Stimulated activated CD4-positive, alpha-beta T cell treated with anti-CD3 and anti-CD28 coated beads, Interleukin-15, amount 100 ng/mL, for 24 hours (primary cell): ENCODE measurements around the gene ORM1.

Experiments used
- DNase-seq: peaks from one replicate; pipeline ENCODE4 v3.0.0-alpha.2; 2020

ORM1 gene

DNA sequence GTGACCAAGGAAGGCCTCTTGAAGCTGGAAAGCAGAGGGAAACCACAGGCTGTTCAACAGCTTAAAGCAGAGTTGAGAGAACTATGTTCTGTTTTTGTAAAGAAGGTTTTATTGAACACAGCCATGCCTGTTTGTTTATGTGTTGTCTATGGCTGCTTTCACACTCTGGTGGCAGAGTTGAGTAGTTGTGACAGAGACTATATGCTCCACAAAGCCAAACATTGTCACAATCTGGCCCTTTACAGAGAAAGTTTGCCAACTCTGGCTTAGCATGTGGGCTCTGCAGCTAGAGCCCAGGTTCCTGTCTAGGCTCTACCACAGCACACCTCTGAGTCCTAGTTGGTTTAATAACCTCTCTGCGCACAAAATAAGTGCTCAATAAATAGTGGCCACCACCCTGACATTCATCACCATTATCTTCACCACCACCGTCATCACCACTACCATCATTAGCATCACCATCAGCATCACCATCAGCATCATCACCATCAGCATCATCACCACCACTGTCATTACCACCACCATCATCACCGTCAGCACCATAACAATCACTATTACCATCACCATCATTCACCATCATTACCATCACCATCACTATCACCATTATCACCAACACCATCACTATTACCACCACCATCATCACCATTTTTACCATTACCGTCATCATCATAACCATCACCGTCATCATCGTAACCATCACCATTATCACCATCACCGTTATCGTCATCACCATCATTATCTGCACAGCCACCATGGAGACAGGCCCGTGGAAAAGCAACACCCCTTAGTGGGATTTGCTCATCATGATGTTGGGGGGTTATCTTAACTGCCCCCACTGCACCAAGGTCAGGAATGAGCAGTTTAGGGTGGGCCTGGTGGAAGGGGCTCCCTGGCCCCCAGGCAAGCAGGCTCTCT lies 46.6 kb downstream of the ORM1 start:
- no peak for DNase-seq

DNA sequence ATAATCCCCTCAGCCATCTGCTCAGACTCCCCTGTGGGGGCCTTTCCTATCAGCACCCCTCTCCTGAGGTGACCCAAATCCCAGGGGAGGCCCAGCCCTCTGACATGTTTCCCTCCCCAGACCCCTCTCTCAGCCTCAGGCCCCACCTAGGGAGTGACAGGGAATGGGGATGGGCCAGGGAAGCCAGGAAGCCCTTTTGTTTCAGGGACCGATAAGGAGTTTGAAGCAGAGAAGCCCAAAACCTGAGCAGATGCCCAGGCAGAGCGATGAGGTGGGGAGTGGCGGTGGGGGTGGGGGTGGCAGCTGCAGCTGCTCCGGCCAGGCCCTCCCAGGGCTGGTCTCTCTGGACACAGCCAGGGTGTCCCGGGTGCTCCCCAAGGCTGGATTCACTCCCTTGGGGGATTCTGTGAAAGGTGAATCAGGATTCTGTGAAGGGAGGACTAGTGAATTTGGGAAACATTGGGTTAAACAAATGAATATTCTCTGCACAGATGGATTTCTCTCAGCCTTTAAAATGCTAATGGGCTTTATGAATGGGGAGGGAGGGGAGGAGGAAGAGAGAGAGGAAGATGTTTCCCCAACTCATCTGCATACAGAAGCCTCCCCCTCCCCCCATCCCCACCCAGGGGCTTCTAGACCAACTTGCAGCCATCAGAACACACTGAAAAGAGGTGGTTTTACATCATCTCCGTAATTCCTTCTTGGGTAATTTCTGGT lies 47.5 kb downstream of the ORM1 start:
- no peak for DNase-seq

DNA sequence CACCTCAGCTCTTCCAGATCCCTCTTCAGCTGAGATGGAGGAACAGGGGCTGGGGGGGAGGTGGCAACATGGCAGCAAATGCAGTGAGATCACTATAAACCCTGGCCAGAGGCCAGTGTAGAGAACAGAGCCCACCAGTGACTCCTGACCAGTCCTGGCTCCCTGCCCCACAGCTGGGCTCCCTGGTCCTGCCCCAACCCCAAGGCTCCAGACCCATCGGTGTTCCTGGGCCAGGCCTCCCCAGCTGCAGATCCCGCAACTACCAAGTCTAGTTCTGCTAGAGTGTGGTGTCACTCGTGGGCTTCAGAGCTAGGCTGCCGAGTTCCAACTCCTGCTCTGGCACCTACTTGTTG lies 48.0 kb downstream of the ORM1 start:
- no peak for DNase-seq

DNA sequence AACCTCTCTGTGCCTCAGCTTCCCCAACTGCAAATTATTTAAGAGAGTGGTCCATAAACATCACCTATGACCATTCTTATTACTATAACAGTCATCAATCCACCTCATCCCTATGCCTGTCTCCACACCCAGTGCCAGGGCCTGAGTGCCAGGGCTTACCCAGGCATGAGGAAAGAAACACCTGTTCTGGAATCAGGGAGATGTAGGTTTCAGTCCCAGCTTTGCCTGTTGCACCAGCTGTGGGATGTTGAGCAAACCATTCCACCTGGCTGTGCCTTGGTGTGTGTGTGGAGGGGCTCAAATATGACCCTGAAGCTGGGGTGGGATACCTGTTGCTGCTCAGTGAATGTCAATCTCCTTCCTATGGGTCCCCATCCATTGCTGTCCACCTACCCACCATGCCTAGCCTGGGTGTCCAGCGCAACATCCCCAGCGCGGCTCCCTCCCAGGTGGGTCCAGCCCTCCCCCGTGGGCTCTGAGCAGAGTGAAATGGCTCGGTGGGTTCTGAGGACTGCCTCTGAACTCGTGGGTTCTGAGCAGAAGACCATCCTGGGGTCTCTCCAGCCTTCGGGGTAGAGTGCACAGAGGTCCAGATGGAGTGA lies 48.5 kb downstream of the ORM1 start:
- DNase-seq, result no peak

DNA sequence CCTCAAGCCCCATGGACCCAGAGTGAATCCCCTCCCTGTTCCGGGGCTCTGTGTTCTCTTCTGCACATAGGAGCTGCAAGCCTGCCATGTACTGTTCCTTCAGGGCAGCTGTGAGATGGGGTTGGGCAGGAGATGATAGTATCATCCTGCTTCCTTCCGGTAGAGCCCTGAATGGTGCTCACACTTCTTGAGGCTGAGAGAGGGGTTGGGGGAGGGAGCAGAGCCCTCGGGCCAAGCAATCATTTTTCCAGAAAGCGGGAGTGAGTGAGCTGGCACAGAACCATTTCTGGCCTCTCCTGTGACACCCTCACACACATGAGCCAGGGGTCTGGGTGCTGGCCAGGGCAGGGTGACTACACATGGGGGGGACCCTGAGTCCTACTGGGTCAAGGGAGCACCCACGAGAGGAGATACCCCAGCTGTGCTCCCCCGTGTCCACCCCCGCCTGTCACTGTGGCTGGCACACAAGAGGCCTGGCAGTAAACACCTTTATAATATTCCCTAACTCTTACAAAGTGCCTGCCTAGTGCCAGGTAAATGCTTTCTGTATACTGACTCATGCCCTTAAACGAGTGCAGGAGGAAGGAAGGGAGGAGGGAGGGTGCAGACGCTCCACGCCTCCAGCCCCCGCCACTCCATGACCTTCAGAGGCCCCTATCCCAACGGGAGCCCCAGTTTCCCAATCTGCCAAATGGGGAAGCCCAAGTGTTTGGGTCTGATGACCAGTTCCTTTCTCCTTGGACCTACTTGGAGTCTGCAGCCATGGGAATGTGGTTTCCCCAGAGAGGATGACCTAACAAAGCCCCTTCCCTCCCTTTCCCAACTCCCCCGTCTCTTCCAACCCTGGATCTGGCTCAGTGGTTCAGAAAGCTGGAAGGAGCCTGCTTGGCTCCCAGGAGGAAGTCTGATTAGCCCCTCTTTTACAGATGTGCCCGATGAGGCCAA lies 49.3 kb downstream of the ORM1 start:
- peak; percentile 53 for DNase-seq

DNA sequence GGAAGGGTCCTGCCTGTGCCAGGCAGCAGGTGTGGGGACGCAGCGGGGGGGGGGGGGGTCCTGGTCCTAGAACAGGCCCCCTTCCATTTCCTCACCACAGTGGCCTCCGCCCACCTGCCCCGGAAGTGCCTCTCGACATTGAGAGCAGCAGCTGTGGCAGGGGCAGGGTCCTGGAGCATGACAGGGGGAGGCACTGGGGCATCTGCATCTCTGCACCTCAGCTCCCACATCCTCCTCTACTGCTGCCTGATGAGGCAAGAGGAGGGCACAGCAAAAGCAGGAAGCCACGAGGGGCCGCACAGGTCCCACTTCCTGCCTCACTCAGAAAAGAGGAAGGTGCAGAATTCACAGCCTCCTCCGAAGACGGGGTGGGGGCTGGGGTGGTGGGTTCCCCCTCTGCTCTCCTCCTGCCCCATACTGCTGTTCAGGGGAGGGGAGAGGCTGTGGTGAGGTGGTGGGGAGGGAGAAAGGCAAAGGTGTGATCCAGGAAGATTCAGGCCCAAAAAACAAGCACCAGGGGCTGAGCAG lies 50.1 kb downstream of the ORM1 start:
- peak; percentile 86 for DNase-seq

DNA sequence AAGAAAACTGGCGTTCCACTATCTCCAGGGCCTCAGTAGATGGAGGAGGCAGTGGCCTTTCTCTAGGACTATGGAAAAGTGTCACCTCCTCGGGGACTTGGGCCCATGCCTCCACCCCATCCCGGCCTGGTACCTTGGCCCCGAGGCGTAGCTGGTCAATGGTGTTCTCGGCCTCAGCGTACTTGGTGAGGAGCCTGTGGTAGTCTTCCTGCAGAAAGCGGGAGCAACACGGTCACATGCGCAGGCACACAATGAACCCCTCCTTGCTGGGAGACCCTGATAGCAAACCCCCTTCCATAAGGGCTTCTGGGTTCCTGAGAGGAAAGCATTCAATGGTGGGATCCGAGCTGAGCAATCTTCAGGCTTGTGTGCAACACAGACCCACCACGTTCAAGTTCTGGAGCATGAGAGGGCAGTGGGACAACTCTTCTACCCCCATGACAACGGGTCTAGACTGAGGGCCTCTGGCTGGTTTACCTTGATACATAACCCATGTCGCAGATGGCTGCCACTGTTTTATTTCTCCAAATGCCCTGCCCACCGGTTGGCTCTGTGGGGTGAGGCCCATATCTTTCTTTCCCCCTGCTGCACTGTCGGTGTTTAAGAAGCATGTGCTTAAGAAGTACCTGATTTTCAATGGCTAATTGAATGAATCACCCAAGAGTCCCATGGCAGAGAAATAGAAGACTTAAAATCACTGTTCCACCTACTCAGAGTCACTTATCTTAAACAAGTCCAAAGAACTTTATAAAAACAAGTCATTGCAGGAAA lies 51.2 kb downstream of the ORM1 start:
- DNase-seq, result no peak

DNA sequence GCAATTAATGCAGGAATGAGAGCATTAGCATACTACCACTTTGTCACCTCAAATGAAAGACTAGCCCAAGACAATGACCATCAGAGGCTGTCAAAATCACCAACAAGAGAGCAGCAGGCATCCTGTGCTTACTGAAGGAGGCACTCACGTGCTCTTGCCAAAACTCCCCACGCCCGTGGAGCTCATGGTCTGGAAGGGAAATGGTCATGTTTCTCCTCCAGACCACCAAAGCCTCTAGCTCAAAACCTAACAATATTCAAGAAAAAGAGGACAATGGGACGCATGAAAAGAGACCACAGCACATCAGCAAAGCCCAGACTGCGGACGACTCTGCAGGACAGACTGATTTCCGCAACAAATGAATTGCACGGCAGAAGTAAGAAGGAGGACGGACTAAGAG lies 52.0 kb downstream of the ORM1 start:
- DNase-seq, result no peak

DNA sequence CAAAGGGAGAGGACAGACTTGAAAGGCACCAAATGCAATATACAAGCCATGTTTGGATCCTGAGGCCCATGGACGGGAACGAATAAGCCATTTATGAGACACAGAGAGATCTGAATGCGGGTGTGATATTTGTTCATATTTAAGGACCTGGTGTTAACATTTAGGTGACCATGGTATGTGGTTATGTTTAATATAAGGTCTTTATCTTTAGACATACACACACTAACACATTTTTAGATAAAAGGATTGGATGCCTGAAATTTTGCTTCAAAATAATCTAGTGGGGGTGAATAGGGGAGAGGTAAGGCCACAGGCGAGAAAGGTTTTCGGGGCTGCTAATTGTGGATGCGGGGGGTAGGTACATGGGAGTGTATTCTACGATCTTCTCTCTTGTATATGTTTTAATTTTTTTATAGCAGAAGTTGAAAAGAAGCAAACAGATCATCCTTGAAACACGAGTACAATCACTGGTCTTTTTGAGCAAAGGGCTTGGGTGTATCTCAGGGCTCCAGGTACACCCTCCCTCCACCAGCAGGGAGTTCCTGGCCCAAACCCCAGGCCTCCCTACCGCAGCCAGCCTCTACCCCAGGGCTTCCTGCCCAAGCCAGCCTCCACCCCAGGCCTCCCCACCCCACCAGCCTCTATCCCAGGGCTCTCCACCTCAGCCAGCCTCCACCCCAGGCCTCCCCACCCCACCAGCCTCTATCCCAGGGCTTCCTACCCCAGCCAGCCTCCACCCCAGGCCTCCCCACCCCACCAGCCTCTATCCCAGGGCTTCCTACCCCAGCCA lies 52.7 kb downstream of the ORM1 start:
- DNase-seq, result no peak
